ENCODE data around the gene HLCS.

DNA sequence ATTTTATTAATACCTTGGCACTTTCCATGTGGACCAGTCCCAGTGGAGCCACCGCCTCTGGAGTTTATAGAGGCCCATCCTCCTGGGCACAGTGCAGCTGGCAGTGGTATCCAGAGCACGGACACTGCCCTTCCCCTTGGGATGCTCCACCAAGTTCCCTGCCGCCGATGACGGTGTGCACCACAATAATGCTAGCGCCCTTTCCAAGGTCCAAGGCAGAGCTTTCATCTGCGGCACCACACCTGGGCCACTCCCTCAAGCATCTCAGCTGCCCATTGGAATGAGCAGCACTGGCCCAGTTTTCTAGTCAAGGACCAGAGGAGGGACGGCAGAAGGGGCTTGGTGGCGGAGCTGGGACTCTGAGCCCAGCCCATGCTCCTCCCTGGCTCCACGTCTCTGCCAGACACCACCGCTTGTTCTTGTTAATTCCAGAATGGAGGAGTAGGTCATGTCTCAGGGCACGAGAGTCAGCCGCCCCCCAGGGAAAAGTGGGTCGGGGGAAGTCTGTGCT lies 243.0 kb downstream of the HLCS start:
- TF ChIP-seq POLR2A (IDR thresholded peaks at IDR 0.05) (no peak), POLR2AphosphoS5 (IDR thresholded peaks at IDR 0.05) (no peak), EP300 (IDR thresholded peaks at IDR 0.05; ENCODE audit: low read depth) (no peak)
- TF ChIP-seq, protein P1, sequence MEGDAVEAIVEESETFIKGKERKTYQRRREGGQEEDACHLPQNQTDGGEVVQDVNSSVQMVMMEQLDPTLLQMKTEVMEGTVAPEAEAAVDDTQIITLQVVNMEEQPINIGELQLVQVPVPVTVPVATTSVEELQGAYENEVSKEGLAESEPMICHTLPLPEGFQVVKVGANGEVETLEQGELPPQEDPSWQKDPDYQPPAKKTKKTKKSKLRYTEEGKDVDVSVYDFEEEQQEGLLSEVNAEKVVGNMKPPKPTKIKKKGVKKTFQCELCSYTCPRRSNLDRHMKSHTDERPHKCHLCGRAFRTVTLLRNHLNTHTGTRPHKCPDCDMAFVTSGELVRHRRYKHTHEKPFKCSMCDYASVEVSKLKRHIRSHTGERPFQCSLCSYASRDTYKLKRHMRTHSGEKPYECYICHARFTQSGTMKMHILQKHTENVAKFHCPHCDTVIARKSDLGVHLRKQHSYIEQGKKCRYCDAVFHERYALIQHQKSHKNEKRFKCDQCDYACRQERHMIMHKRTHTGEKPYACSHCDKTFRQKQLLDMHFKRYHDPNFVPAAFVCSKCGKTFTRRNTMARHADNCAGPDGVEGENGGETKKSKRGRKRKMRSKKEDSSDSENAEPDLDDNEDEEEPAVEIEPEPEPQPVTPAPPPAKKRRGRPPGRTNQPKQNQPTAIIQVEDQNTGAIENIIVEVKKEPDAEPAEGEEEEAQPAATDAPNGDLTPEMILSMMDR (IDR thresholded peaks at IDR 0.05): no peak
